Activated CD4-positive, alpha-beta T cell treated with anti-CD3 and anti-CD28 coated beads for 4 hours (primary cell): ENCODE data around the gene SLC16A10.
"Not testable (repeated sequence)": the region's sequence is repeated elsewhere in the genome, so short reads cannot be mapped to it uniquely, and the experiment has no call there.

Source experiments
- DNase-seq, 2 donors: peaks; one replicate each; pipeline ENCODE4 v3.0.0-alpha.2; 2020

Gene SLC16A10

DNA sequence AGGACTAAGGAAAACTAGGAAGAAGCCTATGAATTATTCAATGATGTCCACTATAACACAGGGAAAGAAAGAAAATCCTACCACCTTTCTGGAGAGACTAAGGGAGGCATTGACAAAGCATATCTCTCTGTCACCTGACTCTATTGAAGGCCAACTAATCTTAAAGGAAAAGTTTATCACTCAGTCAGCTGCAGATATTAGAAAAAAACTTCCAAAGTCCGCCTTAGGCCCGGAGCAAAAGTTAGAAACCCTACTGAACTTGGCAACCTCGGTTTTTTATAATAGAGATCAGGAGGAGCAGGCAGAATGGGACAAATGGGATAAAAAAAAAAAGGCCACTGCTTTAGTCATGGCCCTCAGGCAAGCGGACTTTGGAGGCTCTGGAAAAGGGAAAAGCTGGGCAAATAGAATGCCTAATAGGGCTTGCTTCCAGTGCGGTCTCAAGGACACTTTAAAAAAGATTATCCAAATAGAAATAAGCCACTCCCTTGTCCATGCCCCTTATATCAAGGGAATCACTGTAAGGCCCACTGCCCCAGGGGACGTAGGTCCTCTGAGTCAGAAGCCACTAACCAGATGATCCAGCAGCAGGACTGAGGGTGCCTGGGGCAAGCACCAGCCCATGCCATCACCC, 47.0 kb downstream of the SLC16A10 start:
- not testable (repeated sequence) for DNase-seq

DNA sequence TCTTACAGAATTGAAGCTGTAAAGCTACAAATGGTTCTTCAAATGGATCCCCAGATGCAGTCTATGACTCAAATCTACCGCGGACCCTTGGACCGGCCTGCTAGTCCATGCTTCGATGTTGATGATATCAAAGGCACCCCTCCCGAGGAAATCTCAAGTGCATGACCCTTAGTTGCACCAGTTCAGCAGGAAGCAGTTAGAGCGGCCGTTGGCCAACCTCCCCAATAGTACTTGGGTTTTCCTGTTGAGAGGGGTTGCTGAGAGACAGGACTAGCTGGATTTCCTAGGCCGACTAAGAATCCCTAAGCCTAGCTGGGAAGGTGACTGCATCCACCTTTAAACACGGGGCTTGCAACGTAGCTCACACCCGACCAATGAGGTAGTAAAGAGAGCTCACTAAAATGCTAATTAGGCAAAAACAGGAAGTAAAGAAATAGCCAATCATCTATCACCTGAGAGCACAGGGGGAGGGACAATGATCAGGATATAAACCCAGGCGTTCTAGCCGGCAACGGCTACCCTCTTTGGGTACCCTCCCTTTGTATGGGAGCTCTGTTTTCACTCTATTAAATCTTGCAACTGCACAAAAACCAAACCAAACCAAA, 50.3 kb downstream of the SLC16A10 start:
- not testable (repeated sequence) for DNase-seq

DNA sequence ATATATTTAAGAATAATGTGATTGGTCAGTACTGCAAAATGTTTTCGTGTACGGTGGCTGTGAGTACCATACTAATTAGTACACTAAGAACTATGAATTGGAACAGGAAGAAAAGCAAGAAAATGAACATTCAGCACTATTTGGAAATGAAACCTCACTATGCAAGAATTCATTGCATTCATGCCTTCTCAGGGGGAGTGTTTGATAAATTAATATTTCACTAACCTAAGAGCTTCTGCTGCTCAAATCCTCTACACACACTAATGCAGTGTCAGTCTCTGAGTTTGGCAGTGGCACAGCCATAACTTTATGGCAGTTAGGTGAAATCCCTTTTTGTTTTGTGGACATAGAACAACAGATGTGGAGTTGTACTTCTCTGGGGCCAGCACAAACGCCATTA, 60.1 kb downstream of the SLC16A10 start:
- DNase-seq = no peak

- DNase-seq = no peak
These were observed 60.8 kb downstream of the SLC16A10 start for GRCh38 chr6:111148110-111148509.

GRCh38 chr6:111150577-111150976, 63.3 kb downstream of the SLC16A10 start:
- DNase-seq = no peak

DNA sequence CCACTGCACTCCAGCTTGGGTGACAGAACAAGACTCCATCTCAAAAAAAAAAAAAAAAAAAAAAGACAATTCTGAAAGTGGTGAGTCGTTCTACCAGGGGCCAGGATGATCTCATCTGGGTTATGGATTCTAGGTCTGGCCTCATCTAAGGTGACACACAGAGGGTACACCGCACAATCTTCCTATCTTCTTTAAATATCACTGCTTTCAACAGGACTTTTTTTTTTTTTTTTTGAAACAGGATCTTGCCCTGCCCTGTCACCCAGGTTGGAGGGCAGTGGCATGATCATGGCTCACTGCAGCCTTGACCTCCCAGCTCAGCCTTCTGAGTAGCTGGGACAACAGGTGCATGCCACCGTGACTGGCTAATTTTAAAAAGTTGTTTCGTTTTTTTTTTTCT, 67.7 kb downstream of the SLC16A10 start:
- no peak for DNase-seq

- DNase-seq = no peak
These were observed 70.1 kb downstream of the SLC16A10 start for GRCh38 chr6:111157412-111157811.

- no peak for DNase-seq
These were observed 72.3 kb downstream of the SLC16A10 start for GRCh38 chr6:111159633-111160032.

GRCh38 chr6:111161650-111162049, 74.3 kb downstream of the SLC16A10 start:
- DNase-seq = no peak

- DNase-seq = no peak
These were observed 75.2 kb downstream of the SLC16A10 start for GRCh38 chr6:111162504-111162903.

DNA sequence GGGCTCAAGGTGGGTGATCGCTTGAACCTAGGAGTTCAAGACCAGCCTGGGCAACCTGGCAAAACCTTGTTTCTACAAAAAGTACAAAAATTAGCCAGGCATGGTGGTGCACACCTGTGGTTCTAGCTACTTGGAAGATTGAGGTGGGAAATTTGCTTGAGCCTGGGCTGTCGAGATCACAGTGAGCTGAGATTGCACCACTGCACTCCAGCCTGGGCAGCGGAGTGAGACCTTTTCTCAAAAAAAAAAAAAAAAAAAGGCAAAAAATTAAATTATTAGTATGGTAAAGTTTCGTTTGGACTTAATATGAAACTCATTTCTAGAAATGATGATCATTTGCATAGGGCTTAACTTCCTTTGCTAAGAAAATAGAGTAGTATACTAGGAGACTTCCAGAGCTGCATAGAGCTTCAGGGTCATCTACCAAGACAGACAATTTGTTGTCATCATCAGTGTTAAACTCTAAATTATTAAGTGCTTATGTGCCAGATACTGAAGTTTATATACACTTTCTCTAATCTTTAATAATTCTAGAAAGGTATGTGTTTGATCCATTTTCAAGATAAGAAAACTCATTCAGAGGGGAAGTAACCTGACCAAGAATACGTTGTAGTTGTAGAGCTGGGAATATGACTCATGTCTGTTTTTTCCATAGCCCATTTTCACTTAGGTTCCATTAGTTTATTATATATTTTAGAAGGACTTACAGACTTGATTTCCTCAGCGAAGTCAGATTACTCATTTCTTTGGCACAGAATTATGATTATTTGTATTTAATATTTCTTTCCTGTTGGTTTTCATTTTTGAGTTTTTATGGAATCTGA, 84.5 kb downstream of the SLC16A10 start:
- no peak for DNase-seq

GRCh38 chr6:111172563-111172962, 85.3 kb downstream of the SLC16A10 start:
- DNase-seq = no peak

GRCh38 chr6:111173341-111173740, 86.0 kb downstream of the SLC16A10 start:
- no peak for DNase-seq

DNA sequence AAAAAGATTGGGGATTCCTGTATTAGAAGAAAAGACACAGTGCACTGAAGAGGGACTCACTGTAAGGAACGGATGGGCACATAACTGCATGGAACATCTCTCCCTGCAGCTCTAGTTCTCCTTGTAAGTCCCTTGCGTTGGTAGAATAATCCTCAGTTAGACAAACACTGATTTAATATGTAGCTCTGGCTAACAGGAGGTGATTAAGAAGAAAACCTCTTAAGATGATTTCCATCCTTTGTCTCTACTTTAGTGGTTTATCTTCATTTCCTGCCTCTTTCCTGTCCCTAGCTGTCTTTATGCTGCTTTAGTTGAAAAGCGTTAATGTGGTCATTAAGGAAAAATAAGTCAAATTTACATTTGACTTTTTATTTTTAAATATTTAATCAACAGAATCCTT, 86.6 kb downstream of the SLC16A10 start:
- DNase-seq = no peak

DNA sequence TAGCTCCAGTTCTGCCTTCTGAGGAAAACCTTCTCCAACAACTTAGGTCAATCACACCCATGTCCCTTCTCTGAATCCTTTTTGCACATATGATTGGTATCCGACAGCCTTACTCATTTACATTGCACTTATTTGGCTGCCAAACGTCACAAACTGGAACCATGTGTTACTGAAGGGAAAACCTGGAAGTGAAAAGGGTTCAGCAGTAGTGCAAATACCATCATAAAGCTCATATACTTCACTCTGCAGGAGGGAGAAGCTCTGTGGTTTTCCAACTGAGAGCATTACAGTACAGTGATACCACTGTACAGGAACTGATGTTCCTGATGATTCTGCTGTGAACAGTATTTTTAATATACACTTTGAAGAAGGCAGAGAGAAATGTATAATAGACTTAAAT, 87.8 kb downstream of the SLC16A10 start:
- DNase-seq = no peak

- DNase-seq = no peak
These were observed 88.9 kb downstream of the SLC16A10 start for GRCh38 chr6:111176038-111176759.

DNA sequence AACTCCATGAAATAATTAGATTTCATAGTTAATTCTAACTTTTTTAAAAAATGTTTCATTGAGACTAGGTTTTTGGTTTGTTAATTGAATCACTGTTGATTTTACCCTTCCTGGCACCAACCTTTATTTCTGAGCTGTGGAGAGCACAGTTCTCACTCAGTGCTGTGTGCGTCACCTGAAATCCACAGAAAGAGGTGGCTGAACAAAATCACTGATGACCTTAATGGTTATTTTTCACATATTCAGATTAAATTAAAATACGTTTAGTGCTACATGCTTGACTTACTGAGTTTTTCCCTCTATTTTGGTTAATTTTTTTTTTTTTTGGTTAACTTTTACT, 89.4 kb downstream of the SLC16A10 start:
- DNase-seq = no peak

DNA sequence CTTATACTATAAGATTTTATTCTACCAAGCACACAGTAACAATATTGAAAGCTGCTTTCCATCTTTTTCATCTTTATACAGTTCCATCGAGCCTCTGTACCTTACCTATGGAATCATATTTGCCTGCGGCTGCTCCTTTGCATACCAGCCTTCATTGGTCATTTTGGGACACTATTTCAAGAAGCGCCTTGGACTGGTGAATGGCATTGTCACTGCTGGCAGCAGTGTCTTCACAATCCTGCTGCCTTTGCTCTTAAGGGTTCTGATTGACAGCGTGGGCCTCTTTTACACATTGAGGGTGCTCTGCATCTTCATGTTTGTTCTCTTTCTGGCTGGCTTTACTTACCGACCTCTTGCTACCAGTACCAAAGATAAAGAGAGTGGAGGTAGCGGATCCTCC, 89.8 kb downstream of the SLC16A10 start:
- DNase-seq = no peak

GRCh38 chr6:111183702-111184517, 96.6 kb downstream of the SLC16A10 start:
- no peak for DNase-seq

GRCh38 chr6:111184827-111185532, 97.7 kb downstream of the SLC16A10 start:
- DNase-seq = no peak

DNA sequence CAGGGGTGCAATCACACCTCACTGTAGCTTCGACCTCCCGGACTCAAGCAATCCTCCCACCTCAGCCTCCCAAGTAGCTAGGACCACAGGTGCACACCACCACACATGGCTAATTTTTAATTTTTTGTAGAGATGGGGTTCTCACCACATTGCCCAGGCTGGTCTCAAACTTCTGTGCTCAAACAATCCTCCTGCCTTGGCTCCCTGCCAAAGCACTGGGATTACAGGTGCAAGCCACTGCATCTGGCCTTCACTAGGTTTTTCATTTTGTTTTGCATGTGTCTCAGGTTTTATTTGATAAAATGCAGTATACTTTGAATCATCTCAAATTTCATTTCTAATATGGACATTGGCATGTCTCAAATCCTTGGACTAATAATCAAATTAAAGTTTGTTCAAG, 98.7 kb downstream of the SLC16A10 start:
- no peak for DNase-seq

GRCh38 chr6:111187874-111188273, 100.6 kb downstream of the SLC16A10 start:
- DNase-seq = no peak
